ENCODE results near the gene GPATCH8.

Gene GPATCH8

DNA sequence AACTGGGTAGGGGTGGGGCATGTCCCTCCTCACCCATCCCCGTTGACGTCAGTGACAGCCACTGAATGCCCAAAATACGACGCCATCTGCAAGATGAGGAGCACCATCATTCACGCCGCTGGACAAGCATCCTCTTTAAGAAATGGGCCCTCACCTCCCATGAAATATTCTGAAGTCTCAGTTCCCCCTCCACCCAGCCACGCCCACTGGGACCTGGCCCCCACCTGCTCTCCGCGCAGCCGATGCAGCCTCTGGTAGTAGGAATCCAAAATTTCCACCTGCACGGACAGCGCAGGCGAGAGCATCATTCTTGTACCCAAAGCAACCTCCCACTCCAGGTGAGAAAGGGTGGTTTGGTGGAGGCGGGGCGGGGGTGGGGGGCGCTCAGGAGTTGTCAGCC lies 119.3 kb downstream of the GPATCH8 start:
- Histone ChIP-seq H3K27ac (ENCODE audit: low read depth, low read length) (no peak overlapping the region), H2AK5ac (ENCODE audit: low read length) (no peak overlapping the region), H4K91ac (ENCODE audit: low read depth, low read length) (no peak overlapping the region), H3K79me1 (ENCODE audit: low read length) (peaks cover 2% of the 10 kb centered on the region), H3K79me2 (ENCODE audit: control insufficient read depth, insufficient read depth, low read length, poor library complexity) (no peaks in the 10 kb centered on the region), H3K4me2 (ENCODE audit: low read length) (no peak overlapping the region), H3K4me1 (ENCODE audit: control insufficient read depth in 1 of 2, insufficient read depth in 2 of 2, low read length in 2 of 2) (peaks cover 7 to 13% of the 10 kb centered on the region in 2 experiments), H2AFZ (ENCODE audit: insufficient read depth, low read length, poor library complexity) (no peak overlapping the region), H3K4ac (ENCODE audit: low read depth, low read length) (no peak overlapping the region), H2BK12ac (ENCODE audit: low read length) (no peak overlapping the region), H4K8ac (ENCODE audit: low read depth, low read length) (no peak overlapping the region), H3K27me3 (ENCODE audit: insufficient read depth, low read length) (peaks cover 22% of the 10 kb centered on the region), H3K9ac (ENCODE audit: low read length) (no peak overlapping the region), H3K23ac (ENCODE audit: low read length) (no peak overlapping the region), H2BK120ac (ENCODE audit: insufficient read depth, low read length, poor library complexity) (no peak overlapping the region), H4K12ac (ENCODE audit: low read depth, low read length) (no peak overlapping the region), H3K36me3 (ENCODE audit: control insufficient read depth in 1 of 2, insufficient read depth in 2 of 2, low read length in 2 of 2) (no peaks in the 10 kb centered on the region), H3K14ac (ENCODE audit: low read length) (no peak overlapping the region), H3K9me3 (ENCODE audit: insufficient read depth, low read depth, low read length) (peaks cover 7% of the 10 kb centered on the region), H2BK5ac (ENCODE audit: low read depth, low read length, poor library complexity) (no peak overlapping the region), H3K18ac (ENCODE audit: low read length) (no peak overlapping the region), H3K4me3 (ENCODE audit: low read depth, low read length) (no peak overlapping the region)
- WGBS (ENCODE audit: extremely low coverage, insufficient coverage, insufficient read length): no CpG with 5 or more reads among the region's 16 CpGs
- DNase-seq: no peak

DNA sequence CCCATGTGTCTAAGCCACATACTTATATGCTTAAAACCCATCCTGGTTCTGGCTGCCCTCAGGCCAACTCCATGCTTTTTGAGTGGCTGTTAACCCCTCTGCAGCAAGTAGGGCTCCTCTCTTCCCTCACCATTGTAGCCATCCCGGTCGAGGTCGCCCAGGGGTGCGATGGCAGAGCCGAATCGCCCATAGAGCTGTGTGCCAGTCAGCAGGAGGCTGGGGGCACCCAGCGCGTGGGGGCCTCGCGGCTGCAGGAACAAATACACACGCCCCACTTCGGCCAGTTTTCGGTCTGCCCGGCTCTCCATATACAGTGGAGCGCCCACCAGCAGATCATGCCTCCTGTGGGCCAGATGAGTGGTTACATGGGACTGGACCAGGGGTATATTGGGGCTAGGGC lies 119.8 kb downstream of the GPATCH8 start:
- no peak for DNase-seq
- no CpG with 5 or more reads among the region's 15 CpGs for WGBS (ENCODE audit: extremely low coverage, insufficient coverage, insufficient read length)

DNA sequence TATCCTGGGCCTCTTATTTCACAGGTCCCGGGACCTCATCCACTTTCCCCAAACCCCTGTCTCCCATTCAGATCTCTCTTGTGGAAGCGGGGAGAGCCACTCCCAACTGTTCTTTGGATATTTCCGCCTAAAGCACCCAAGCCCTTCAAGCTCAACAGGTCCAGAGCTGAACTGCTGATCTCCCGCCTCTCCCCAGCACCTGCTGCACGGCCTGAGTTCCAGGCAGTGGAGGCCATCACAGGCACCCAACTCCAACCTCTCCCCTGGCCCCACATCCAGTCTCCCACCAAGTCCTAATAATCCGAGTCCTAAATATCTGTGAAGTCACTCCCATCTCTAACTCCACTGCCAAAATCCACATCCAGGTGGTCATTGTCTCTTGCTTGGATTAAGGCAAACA lies 120.3 kb downstream of the GPATCH8 start:
- peaks cover 2% of the 10 kb centered on the region for H3K79me1 ChIP-seq (ENCODE audit: low read length)
- H2BK12ac ChIP-seq (ENCODE audit: low read length): no peak overlapping the region
- no peaks in the 10 kb centered on the region for H3K36me3 ChIP-seq (ENCODE audit: control insufficient read depth in 1 of 2, insufficient read depth in 2 of 2, low read length in 2 of 2)
- H3K27me3 ChIP-seq (ENCODE audit: insufficient read depth, low read length): peaks cover 22% of the 10 kb centered on the region
- no peak overlapping the region for H3K23ac ChIP-seq (ENCODE audit: low read length)
- no peak overlapping the region for H3K14ac ChIP-seq (ENCODE audit: low read length)
- no peak overlapping the region for H4K91ac ChIP-seq (ENCODE audit: low read depth, low read length)
- H2AK5ac ChIP-seq (ENCODE audit: low read length): no peak overlapping the region
- H3K4me3 ChIP-seq (ENCODE audit: low read depth, low read length): no peak overlapping the region
- peaks cover 7 to 13% of the 10 kb centered on the region in 2 experiments for H3K4me1 ChIP-seq (ENCODE audit: control insufficient read depth in 1 of 2, insufficient read depth in 2 of 2, low read length in 2 of 2)
- H3K4me2 ChIP-seq (ENCODE audit: low read length): no peak overlapping the region
- no peak overlapping the region for H3K18ac ChIP-seq (ENCODE audit: low read length)
- no peaks in the 10 kb centered on the region for H3K79me2 ChIP-seq (ENCODE audit: control insufficient read depth, insufficient read depth, low read length, poor library complexity)
- no peak overlapping the region for H3K4ac ChIP-seq (ENCODE audit: low read depth, low read length)
- H2AFZ ChIP-seq (ENCODE audit: insufficient read depth, low read length, poor library complexity): no peak overlapping the region
- no peak overlapping the region for H2BK120ac ChIP-seq (ENCODE audit: insufficient read depth, low read length, poor library complexity)
- peaks cover 10% of the 10 kb centered on the region for H3K9me3 ChIP-seq (ENCODE audit: insufficient read depth, low read depth, low read length)
- WGBS (ENCODE audit: extremely low coverage, insufficient coverage, insufficient read length): no CpG with 5 or more reads among the region's 6 CpGs
- H4K8ac ChIP-seq (ENCODE audit: low read depth, low read length): no peak overlapping the region
- no peak overlapping the region for H4K12ac ChIP-seq (ENCODE audit: low read depth, low read length)
- no peak overlapping the region for H2BK5ac ChIP-seq (ENCODE audit: low read depth, low read length, poor library complexity)
- DNase-seq: no peak
- H3K27ac ChIP-seq (ENCODE audit: low read depth, low read length): no peak overlapping the region
- H3K9ac ChIP-seq (ENCODE audit: low read length): no peak overlapping the region

More for the DNA sequence above, 119.8 kb downstream of the GPATCH8 start:
- H4K12ac ChIP-seq (ENCODE audit: low read depth, low read length): no peak overlapping the region
- peaks cover 7 to 13% of the 10 kb centered on the region in 2 experiments for H3K4me1 ChIP-seq (ENCODE audit: control insufficient read depth in 1 of 2, insufficient read depth in 2 of 2, low read length in 2 of 2)
- H3K4me2 ChIP-seq (ENCODE audit: low read length): no peak overlapping the region
- H2AK5ac ChIP-seq (ENCODE audit: low read length): no peak overlapping the region
- peaks cover 22% of the 10 kb centered on the region for H3K27me3 ChIP-seq (ENCODE audit: insufficient read depth, low read length)
- no peak overlapping the region for H4K91ac ChIP-seq (ENCODE audit: low read depth, low read length)
- no peak overlapping the region for H2BK5ac ChIP-seq (ENCODE audit: low read depth, low read length, poor library complexity)
- H2BK12ac ChIP-seq (ENCODE audit: low read length): no peak overlapping the region
- peaks cover 2% of the 10 kb centered on the region for H3K79me1 ChIP-seq (ENCODE audit: low read length)
- H3K14ac ChIP-seq (ENCODE audit: low read length): no peak overlapping the region
- H3K36me3 ChIP-seq (ENCODE audit: control insufficient read depth in 1 of 2, insufficient read depth in 2 of 2, low read length in 2 of 2): no peaks in the 10 kb centered on the region
- no peak overlapping the region for H2AFZ ChIP-seq (ENCODE audit: insufficient read depth, low read length, poor library complexity)
- no peak overlapping the region for H4K8ac ChIP-seq (ENCODE audit: low read depth, low read length)
- H3K4ac ChIP-seq (ENCODE audit: low read depth, low read length): no peak overlapping the region
- no peak overlapping the region for H3K4me3 ChIP-seq (ENCODE audit: low read depth, low read length)
- H3K18ac ChIP-seq (ENCODE audit: low read length): no peak overlapping the region
- no peaks in the 10 kb centered on the region for H3K79me2 ChIP-seq (ENCODE audit: control insufficient read depth, insufficient read depth, low read length, poor library complexity)
- no peak overlapping the region for H2BK120ac ChIP-seq (ENCODE audit: insufficient read depth, low read length, poor library complexity)
- H3K27ac ChIP-seq (ENCODE audit: low read depth, low read length): no peak overlapping the region
- no peak overlapping the region for H3K23ac ChIP-seq (ENCODE audit: low read length)
- peaks cover 7% of the 10 kb centered on the region for H3K9me3 ChIP-seq (ENCODE audit: insufficient read depth, low read depth, low read length)
- H3K9ac ChIP-seq (ENCODE audit: low read length): no peak overlapping the region

DNA sequence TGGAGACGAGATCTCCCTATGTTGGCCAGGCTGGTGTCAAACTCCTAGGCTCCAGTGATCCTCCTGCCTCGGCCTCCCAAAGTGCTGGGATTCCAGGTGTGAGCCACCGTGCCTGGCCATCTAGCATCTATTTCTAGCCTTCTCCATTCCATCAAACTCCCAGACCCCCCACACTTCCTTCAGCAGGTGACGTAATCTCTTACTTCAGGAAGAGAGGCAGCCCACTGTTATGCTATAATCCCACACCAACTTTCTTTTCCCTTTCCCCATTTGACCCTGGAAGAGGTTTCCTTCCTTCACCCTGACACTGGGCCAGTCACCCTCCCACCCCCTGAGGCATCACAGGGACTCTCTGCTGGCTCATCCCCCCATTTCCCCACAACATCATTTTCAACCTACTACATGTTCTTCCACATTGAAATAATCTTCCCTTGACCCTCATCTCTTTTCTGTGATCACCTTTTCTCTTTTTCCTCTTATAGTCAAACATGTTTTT lies 121.3 kb downstream of the GPATCH8 start:
- H3K9me3 ChIP-seq (ENCODE audit: insufficient read depth, low read depth, low read length): peaks cover 10% of the 10 kb centered on the region
- no peak overlapping the region for H2AFZ ChIP-seq (ENCODE audit: insufficient read depth, low read length, poor library complexity)
- DNase-seq: no peak
- no peak overlapping the region for H3K14ac ChIP-seq (ENCODE audit: low read length)
- H3K9ac ChIP-seq (ENCODE audit: low read length): no peak overlapping the region
- no peak overlapping the region for H3K4me3 ChIP-seq (ENCODE audit: low read depth, low read length)
- H3K4me2 ChIP-seq (ENCODE audit: low read length): no peak overlapping the region
- peaks cover 2% of the 10 kb centered on the region for H3K79me1 ChIP-seq (ENCODE audit: low read length)
- H4K12ac ChIP-seq (ENCODE audit: low read depth, low read length): no peak overlapping the region
- H3K18ac ChIP-seq (ENCODE audit: low read length): no peak overlapping the region
- H4K8ac ChIP-seq (ENCODE audit: low read depth, low read length): no peak overlapping the region
- H3K27me3 ChIP-seq (ENCODE audit: insufficient read depth, low read length): peaks cover 22% of the 10 kb centered on the region
- no peak overlapping the region for H3K23ac ChIP-seq (ENCODE audit: low read length)
- no peak overlapping the region for H2BK120ac ChIP-seq (ENCODE audit: insufficient read depth, low read length, poor library complexity)
- H2BK12ac ChIP-seq (ENCODE audit: low read length): no peak overlapping the region
- no peak overlapping the region for H3K4ac ChIP-seq (ENCODE audit: low read depth, low read length)
- no peak overlapping the region for H2BK5ac ChIP-seq (ENCODE audit: low read depth, low read length, poor library complexity)
- H2AK5ac ChIP-seq (ENCODE audit: low read length): no peak overlapping the region
- WGBS (ENCODE audit: extremely low coverage, insufficient coverage, insufficient read length): no CpG with 5 or more reads among the region's 4 CpGs
- H4K91ac ChIP-seq (ENCODE audit: low read depth, low read length): no peak overlapping the region
- H3K36me3 ChIP-seq (ENCODE audit: control insufficient read depth in 1 of 2, insufficient read depth in 2 of 2, low read length in 2 of 2): no peaks in the 10 kb centered on the region
- peaks cover 7 to 13% of the 10 kb centered on the region in 2 experiments for H3K4me1 ChIP-seq (ENCODE audit: control insufficient read depth in 1 of 2, insufficient read depth in 2 of 2, low read length in 2 of 2)
- H3K79me2 ChIP-seq (ENCODE audit: control insufficient read depth, insufficient read depth, low read length, poor library complexity): no peaks in the 10 kb centered on the region
- no peak overlapping the region for H3K27ac ChIP-seq (ENCODE audit: low read depth, low read length)

All from trophoblast cell (in vitro differentiated cells and primary cell).